OCI-LY7 (cell line): ENCODE results near the gene TXNL1.

Experiments
- CTCF ChIP-seq: fragments of 200-600 bp; sonication (generic); conservative IDR thresholded peaks from 2 replicates; pipeline ENCODE4 v1.5.1; 2014; ENCODE audit warnings: mild to moderate bottlenecking, antibody characterized with exemption, low read length, moderate library complexity, mixed read lengths
- EZH2phosphoT487 ChIP-seq: fragments of 200-600 bp; sonication (generic); IDR thresholded peaks from 2 replicates; pipeline ENCODE4 v1.6.1; 2018; ENCODE audit warnings: low read depth, borderline replicate concordance, mild to moderate bottlenecking, mixed run types, antibody characterized with exemption, low read length, moderate library complexity, mixed read lengths

GRCh38 chr18:56559044-56559443 lies 79.3 kb downstream of the TXNL1 start:
- TF ChIP-seq CTCF (no peak), EZH2phosphoT487 (no peak)
